ENCODE measurements around the gene IFT80.

- TF ChIP-seq POLR2A (IDR thresholded peaks at IDR 0.05), result no peak
- no peak for TF ChIP-seq CTCF (IDR thresholded peaks at IDR 0.05)
- TF ChIP-seq EP300 (IDR thresholded peaks at IDR 0.05), result no peak
Observed at GRCh38 chr3:160314995-160315394, 84.0 kb downstream of the IFT80 start.
